Neural cell (in vitro differentiated cells): Measurements from ENCODE around the gene CNTD1. TPM values are rescaled to one million over a fixed set of nuclear protein-coding genes. Genes with fewer than 3 reads are reported as not detected.

Source experiments
- H2AFZ ChIP-seq: fragments of 200-600, 300-800 bp; sonication (generic), shearing (Covaris generic); 2 replicates; pipeline ENCODE4 v1.6.0; 2014; ENCODE audit warnings: low read depth, mild to moderate bottlenecking, antibody characterized with exemption, low read length, moderate library complexity
- H3F3A ChIP-seq: fragments of 200-600 bp; shearing (Covaris generic); 2 replicates; pipeline ENCODE4 v1.6.1; 2016; ENCODE audit warnings: mild to moderate bottlenecking, moderate library complexity, mixed read lengths, antibody characterized with exemption, low read length; ENCODE audit not compliant: insufficient read depth, poor library complexity, severe bottlenecking
- H3K27ac ChIP-seq: fragments of 200-600, 300-800 bp; sonication (generic), shearing (Covaris generic); 2 replicates; pipeline ENCODE4 v1.5.1; 2014; ENCODE audit warnings: mild to moderate bottlenecking, low read length, moderate library complexity
- H3K27me3 ChIP-seq: fragments of 300-800, 200-600 bp; sonication (generic), shearing (Covaris generic); 2 replicates; pipeline ENCODE4 v1.6.0; 2014; ENCODE audit warnings: mild to moderate bottlenecking, low read depth, low read length, moderate library complexity; ENCODE audit not compliant: insufficient read depth
- H3K36me3 ChIP-seq: fragments of 300-800, 200-600 bp; sonication (generic), shearing (Covaris generic); 2 replicates; pipeline ENCODE4 v1.5.1; 2014; ENCODE audit warnings: mild to moderate bottlenecking, antibody characterized with exemption, low read length, moderate library complexity; ENCODE audit not compliant: insufficient read depth
- H3K4me2 ChIP-seq: fragments of 300-800, 200-600 bp; sonication (generic), shearing (Covaris generic); 2 replicates; pipeline ENCODE4 v1.6.0; 2014; ENCODE audit warnings: mild to moderate bottlenecking, low read length
- H3K4me3 ChIP-seq: fragments of 300-800, 200-600 bp; sonication (generic), shearing (Covaris generic); 2 replicates; pipeline ENCODE4 v1.5.1; 2014; ENCODE audit warnings: mild to moderate bottlenecking, low read length, moderate library complexity
- H3K79me2 ChIP-seq: fragments of 200-600 bp; shearing (Covaris generic); replicated peaks from 2 replicates; pipeline ENCODE4 v1.6.0; 2014; ENCODE audit warnings: mild to moderate bottlenecking, low read length, moderate library complexity; ENCODE audit not compliant: insufficient read depth
- H3K9ac ChIP-seq: fragments of 300-800, 200-600 bp; sonication (generic), shearing (Covaris generic); 2 replicates; pipeline ENCODE4 v1.6.1; 2016; ENCODE audit warnings: mild to moderate bottlenecking, low read length, mixed read lengths
- H3K9me2 ChIP-seq: fragments of 200-600 bp; shearing (Covaris generic); 2 replicates; pipeline ENCODE4 v1.6.1; 2016; ENCODE audit warnings: mild to moderate bottlenecking, low read length, mixed read lengths; ENCODE audit not compliant: insufficient read depth
- H3K9me3 ChIP-seq: fragments of 200-600, 300-800 bp; sonication (generic), shearing (Covaris generic); 2 replicates; pipeline ENCODE4 v1.6.1; 2016; ENCODE audit warnings: mild to moderate bottlenecking, mixed run types, low read length, moderate library complexity, mixed read lengths
- H4K20me1 ChIP-seq: fragments of 200-600 bp; shearing (Covaris generic); 2 replicates; pipeline ENCODE4 v1.6.1; 2016; ENCODE audit warnings: mild to moderate bottlenecking, mixed run types; ENCODE audit not compliant: insufficient read depth
- EP300 ChIP-seq: fragments of 450-650 bp; conservative IDR thresholded peaks from 2 replicates; pipeline ENCODE4 v1.6.1; 2014; ENCODE audit warnings: antibody characterized with exemption, mild to moderate bottlenecking, moderate library complexity; ENCODE audit not compliant: poor library complexity, severe bottlenecking
- EZH2 ChIP-seq: fragments of 200-600, 300-800 bp; shearing (Covaris generic), sonication (generic); IDR thresholded peaks from 2 replicates; pipeline ENCODE4 v1.6.1; 2014; ENCODE audit warnings: antibody characterized with exemption, low read length, borderline replicate concordance, mild to moderate bottlenecking; ENCODE audit not compliant: insufficient read depth, poor library complexity, severe bottlenecking
- MXI1 ChIP-seq: fragments of 450-650 bp; conservative IDR thresholded peaks from 2 replicates; pipeline ENCODE4 v1.6.1; 2014; ENCODE audit warnings: antibody characterized with exemption, mild to moderate bottlenecking; ENCODE audit not compliant: poor library complexity, severe bottlenecking
- POLR2AphosphoS5 ChIP-seq: IDR thresholded peaks from 2 replicates; pipeline ENCODE4 v1.6.1; 2012
- RAD21 ChIP-seq: fragments of 450-650 bp; conservative IDR thresholded peaks from 2 replicates; pipeline ENCODE4 v1.6.1; 2014; ENCODE audit warnings: antibody characterized with exemption, mild to moderate bottlenecking, moderate library complexity
- SMC3 ChIP-seq: fragments of 450-650 bp; conservative IDR thresholded peaks from 2 replicates; pipeline ENCODE4 v1.6.1; 2014; ENCODE audit warnings: antibody characterized with exemption, mild to moderate bottlenecking, moderate library complexity; ENCODE audit not compliant: poor library complexity
- TAF1 ChIP-seq: IDR thresholded peaks from 2 replicates; pipeline ENCODE4 v1.6.1; 2012; ENCODE audit warnings: low read depth
- polyA plus RNA-seq: library from polyadenylated mRNA; depleted of rRNA; stranded (reverse); fragments of >200 nt; gene quantifications from 2 replicates; pipeline ENCODE4 v1.2.3, GENCODE V29; 2014
- TF ChIP-seq, protein P1 (sequence below): fragments of 450-650 bp; IDR thresholded peaks from 2 replicates; pipeline ENCODE4 v1.5.1; 2014; ENCODE audit warnings: antibody characterized with exemption, mild to moderate bottlenecking, moderate library complexity; ENCODE audit not compliant: poor library complexity, severe bottlenecking
- TF ChIP-seq, protein P2 (sequence below): IDR thresholded peaks from 2 replicates; pipeline ENCODE4 v1.6.1; 2012; ENCODE audit warnings: borderline replicate concordance

CNTD1 gene
- polyA plus RNA-seq, 1 donor from 2014 or later = 0.21 TPM

DNA sequence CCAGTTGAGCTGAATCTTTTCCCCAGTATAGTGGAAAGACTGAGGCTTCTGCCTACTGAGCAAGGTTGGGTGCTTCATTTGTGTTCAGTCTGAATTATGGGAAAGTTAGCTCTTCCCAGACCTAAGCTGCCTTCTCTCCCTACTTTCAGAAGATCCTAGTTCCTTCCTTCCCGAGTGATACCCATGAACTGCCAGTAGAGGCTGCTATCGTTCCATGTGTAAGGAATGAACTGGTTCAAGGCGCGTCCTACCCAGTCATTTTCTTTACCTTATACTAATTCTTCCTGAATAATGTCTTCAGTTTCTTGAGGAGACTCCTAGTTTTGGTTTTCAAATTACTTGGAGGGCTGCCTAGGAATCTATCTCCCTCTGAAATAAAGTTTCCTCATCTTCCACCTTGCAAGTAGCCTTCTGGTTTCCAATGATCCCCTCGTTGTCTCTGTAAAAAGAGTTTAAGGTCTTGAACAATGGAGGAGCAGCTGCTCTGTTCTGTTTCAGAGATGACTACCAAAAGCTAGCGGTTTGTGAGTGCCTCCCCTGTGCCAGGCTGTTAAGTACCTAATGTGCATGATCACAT is 44.8 kb downstream of the CNTD1 start:
- Histone ChIP-seq H3K27me3 (no peaks in the 10 kb centered on the region), H3K4me3 (no peak overlapping the region), H3K9ac (no peak overlapping the region), H3K9me3 (no peaks in the 10 kb centered on the region), H3K36me3 (no peaks in the 10 kb centered on the region), H3K4me2 (no peak overlapping the region), H3K27ac (no peak overlapping the region), H3F3A (no peaks in the 10 kb centered on the region), H3K9me2 (no peaks in the 10 kb centered on the region), H4K20me1 (no peaks in the 10 kb centered on the region), H3K79me2 (no peaks in the 10 kb centered on the region), H2AFZ (no peak overlapping the region)
- TF ChIP-seq TAF1 (no peak), POLR2AphosphoS5 (no peak), EP300 (no peak), SMC3 (peak; percentile 79), MXI1 (no peak), EZH2 (no peak), RAD21 (peak; percentile 90)
- TF ChIP-seq, protein P1, sequence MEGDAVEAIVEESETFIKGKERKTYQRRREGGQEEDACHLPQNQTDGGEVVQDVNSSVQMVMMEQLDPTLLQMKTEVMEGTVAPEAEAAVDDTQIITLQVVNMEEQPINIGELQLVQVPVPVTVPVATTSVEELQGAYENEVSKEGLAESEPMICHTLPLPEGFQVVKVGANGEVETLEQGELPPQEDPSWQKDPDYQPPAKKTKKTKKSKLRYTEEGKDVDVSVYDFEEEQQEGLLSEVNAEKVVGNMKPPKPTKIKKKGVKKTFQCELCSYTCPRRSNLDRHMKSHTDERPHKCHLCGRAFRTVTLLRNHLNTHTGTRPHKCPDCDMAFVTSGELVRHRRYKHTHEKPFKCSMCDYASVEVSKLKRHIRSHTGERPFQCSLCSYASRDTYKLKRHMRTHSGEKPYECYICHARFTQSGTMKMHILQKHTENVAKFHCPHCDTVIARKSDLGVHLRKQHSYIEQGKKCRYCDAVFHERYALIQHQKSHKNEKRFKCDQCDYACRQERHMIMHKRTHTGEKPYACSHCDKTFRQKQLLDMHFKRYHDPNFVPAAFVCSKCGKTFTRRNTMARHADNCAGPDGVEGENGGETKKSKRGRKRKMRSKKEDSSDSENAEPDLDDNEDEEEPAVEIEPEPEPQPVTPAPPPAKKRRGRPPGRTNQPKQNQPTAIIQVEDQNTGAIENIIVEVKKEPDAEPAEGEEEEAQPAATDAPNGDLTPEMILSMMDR = peak; percentile 92
- TF ChIP-seq, protein P2, sequence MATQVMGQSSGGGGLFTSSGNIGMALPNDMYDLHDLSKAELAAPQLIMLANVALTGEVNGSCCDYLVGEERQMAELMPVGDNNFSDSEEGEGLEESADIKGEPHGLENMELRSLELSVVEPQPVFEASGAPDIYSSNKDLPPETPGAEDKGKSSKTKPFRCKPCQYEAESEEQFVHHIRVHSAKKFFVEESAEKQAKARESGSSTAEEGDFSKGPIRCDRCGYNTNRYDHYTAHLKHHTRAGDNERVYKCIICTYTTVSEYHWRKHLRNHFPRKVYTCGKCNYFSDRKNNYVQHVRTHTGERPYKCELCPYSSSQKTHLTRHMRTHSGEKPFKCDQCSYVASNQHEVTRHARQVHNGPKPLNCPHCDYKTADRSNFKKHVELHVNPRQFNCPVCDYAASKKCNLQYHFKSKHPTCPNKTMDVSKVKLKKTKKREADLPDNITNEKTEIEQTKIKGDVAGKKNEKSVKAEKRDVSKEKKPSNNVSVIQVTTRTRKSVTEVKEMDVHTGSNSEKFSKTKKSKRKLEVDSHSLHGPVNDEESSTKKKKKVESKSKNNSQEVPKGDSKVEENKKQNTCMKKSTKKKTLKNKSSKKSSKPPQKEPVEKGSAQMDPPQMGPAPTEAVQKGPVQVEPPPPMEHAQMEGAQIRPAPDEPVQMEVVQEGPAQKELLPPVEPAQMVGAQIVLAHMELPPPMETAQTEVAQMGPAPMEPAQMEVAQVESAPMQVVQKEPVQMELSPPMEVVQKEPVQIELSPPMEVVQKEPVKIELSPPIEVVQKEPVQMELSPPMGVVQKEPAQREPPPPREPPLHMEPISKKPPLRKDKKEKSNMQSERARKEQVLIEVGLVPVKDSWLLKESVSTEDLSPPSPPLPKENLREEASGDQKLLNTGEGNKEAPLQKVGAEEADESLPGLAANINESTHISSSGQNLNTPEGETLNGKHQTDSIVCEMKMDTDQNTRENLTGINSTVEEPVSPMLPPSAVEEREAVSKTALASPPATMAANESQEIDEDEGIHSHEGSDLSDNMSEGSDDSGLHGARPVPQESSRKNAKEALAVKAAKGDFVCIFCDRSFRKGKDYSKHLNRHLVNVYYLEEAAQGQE = no peak

DNA sequence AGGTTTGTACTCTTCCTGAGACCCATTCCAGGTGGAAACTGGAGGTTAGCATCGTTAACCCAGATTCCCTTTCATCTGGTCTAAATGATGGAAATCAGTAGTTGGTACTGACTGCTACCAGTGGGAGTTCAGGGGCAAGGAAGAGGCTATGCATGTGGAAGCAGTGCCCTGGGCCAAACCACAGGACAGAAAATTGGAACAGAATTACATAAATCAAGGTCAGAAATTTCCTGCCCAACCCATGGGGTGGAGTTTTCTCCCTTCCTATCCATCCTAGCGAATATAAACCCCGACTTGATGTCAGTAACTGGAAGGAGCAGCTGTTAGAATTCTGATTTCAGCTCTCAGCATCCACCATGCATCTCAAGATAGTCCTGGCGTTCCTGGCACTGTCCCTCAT is 45.6 kb downstream of the CNTD1 start, which contains the start of gene AOC2:
Gene AOC2, plus strand, starts transcription at position 310 of the 400 bp plus-strand sequence. Its CDS starts 47 bp downstream, at position 357.
- Histone ChIP-seq H3K9me3 (no peaks in the 10 kb centered on the region), H3K79me2 (no peaks in the 10 kb centered on the region), H2AFZ (no peak within 1 kb of the TSS), H3F3A (no peaks in the 10 kb centered on the region), H4K20me1 (no peaks in the 10 kb centered on the region), H3K27me3 (no peaks in the 10 kb centered on the region), H3K27ac (no peak within 1 kb of the TSS), H3K36me3 (no peaks in the 10 kb centered on the region), H3K9ac (no peak within 1 kb of the TSS), H3K4me2 (no peak within 1 kb of the TSS), H3K9me2 (no peaks in the 10 kb centered on the region), H3K4me3 (no peak within 1 kb of the TSS)
- no peak for TF ChIP-seq EP300
- no peak for TF ChIP-seq RAD21
- TF ChIP-seq, protein P2 = no peak
- no peak for TF ChIP-seq POLR2AphosphoS5
- TF ChIP-seq MXI1 = no peak
- no peak for TF ChIP-seq SMC3
- no peak for TF ChIP-seq EZH2
- no peak for TF ChIP-seq TAF1
- TF ChIP-seq, protein P1 = no peak
